IMR-90 (cell line): ENCODE data around the gene IQCK. TPM values are rescaled to one million over a fixed set of nuclear protein-coding genes. Genes with fewer than 3 reads are reported as not detected.

Experiments used
- ATAC-seq: fragments of 200-7000 bp; cut with Tn5 transposase; 2 replicates; pipeline ENCODE4 v1.9.1; 2020; ENCODE audit warnings: low read depth, mild to moderate bottlenecking, moderate library complexity
- BruUV-seq: library from RNA; stranded (reverse); fragments of 400-500 nt; replicated peaks from 2 replicates; lab custom pipeline; 2021; lab: Mats Ljungman, UMichigan
- CTCF ChIA-PET: fragments of 300-600 bp; formaldehyde crosslinking; extraction: SDS; loops from one replicate; lab custom pipeline; 2021; ENCODE audit warnings: antibody characterized with exemption; lab: Yijun Ruan, JAX
- POLR2A ChIA-PET: fragments of 300-600 bp; sonication (Branson Sonifier 250); formaldehyde crosslinking; loops from one replicate; lab custom pipeline; 2022; ENCODE audit warnings: antibody characterized with exemption; ENCODE audit not compliant: unreplicated experiment; lab: Charles Lee
- DNase-seq: peaks from one replicate; pipeline ENCODE4 v3.0.0; 2013
- H2AFZ ChIP-seq: replicated peaks from 2 replicates; pipeline ENCODE3; 2013; ENCODE audit warnings: low read length, mild to moderate bottlenecking; ENCODE audit not compliant: poor library complexity
- H2AK5ac ChIP-seq: 2 replicates; pipeline ENCODE4 v1.6.1; 2013; ENCODE audit warnings: low read depth, low read length, inconsistent platforms
- H2AK9ac ChIP-seq: replicated peaks from 2 replicates; pipeline ENCODE3; 2013; ENCODE audit warnings: mild to moderate bottlenecking, low read depth, low read length, moderate library complexity; ENCODE audit not compliant: poor library complexity
- H2BK120ac ChIP-seq: 2 replicates; pipeline ENCODE4 v1.6.1; 2013; ENCODE audit warnings: low read depth, low read length, inconsistent platforms
- H2BK15ac ChIP-seq: 3 replicates; pipeline ENCODE4 v1.6.1; 2013; ENCODE audit warnings: low read depth, low read length, inconsistent platforms
- H2BK20ac ChIP-seq: 2 replicates; pipeline ENCODE4 v1.6.1; 2013; ENCODE audit warnings: low read depth, mild to moderate bottlenecking, inconsistent platforms, low read length, moderate library complexity
- H2BK5ac ChIP-seq: 2 replicates; pipeline ENCODE4 v1.6.1; 2013; ENCODE audit warnings: mild to moderate bottlenecking, low read depth, low read length, inconsistent platforms; ENCODE audit not compliant: poor library complexity, severe bottlenecking
- H3K14ac ChIP-seq: replicated peaks from 2 replicates; pipeline ENCODE4 v1.6.1; 2013; ENCODE audit warnings: low read depth, low read length, inconsistent platforms
- H3K18ac ChIP-seq: 2 replicates; pipeline ENCODE4 v1.6.1; 2013; ENCODE audit warnings: low read depth, low read length, control low read depth
- H3K23ac ChIP-seq: 2 replicates; pipeline ENCODE4 v1.6.1; 2013; ENCODE audit warnings: low read depth, low read length, inconsistent platforms
- H3K27ac ChIP-seq: 2 replicates; pipeline ENCODE4 v1.5.1; 2013; ENCODE audit warnings: mild to moderate bottlenecking, control low read depth, low read length; ENCODE audit not compliant: insufficient read depth
- H3K27me3 ChIP-seq: 2 replicates; pipeline ENCODE4 v1.6.1; 2013; ENCODE audit warnings: low read length; ENCODE audit not compliant: control insufficient read depth, insufficient read depth
- H3K36me3 ChIP-seq: 2 replicates; pipeline ENCODE4 v1.6.1; 2013; ENCODE audit warnings: low read length, mixed read lengths; ENCODE audit not compliant: control insufficient read depth, insufficient read depth
- H3K4ac ChIP-seq: 2 replicates; pipeline ENCODE4 v1.6.1; 2013; ENCODE audit warnings: low read depth, low read length, inconsistent platforms
- H3K4me1 ChIP-seq: 2 replicates; pipeline ENCODE4 v1.6.1; 2013; ENCODE audit warnings: low read length, mixed read lengths; ENCODE audit not compliant: control insufficient read depth, insufficient read depth
- H3K4me2 ChIP-seq: 2 replicates; pipeline ENCODE4 v1.6.1; 2013; ENCODE audit warnings: low read depth, mild to moderate bottlenecking, control low read depth, low read length, moderate library complexity
- H3K4me3 ChIP-seq: 2 replicates; pipeline ENCODE4 v1.5.1; 2013; ENCODE audit warnings: low read depth, mild to moderate bottlenecking, control low read depth, low read length, moderate library complexity; ENCODE audit not compliant: insufficient read depth
- H3K56ac ChIP-seq: 2 replicates; pipeline ENCODE4 v1.6.1; 2013; ENCODE audit warnings: low read length, inconsistent platforms; ENCODE audit not compliant: insufficient read depth; ENCODE audit errors: extremely low read depth
- H3K79me1 ChIP-seq, 2 experiments: 2 replicates each; pipeline ENCODE4 v1.6.1; 2013; ENCODE audit warnings: low read length in 2 of 2, inconsistent platforms in 1 of 2, low read depth in 1 of 2
- H3K9ac ChIP-seq: 2 replicates; pipeline ENCODE4 v1.6.1; 2013; ENCODE audit warnings: low read depth, low read length, control low read depth
- H3K9me1 ChIP-seq: 2 replicates; pipeline ENCODE4 v1.6.1; 2013; ENCODE audit warnings: low read length, inconsistent platforms; ENCODE audit not compliant: insufficient read depth
- H3K9me3 ChIP-seq: 2 replicates; pipeline ENCODE4 v1.6.1; 2013; ENCODE audit warnings: low read length; ENCODE audit not compliant: control insufficient read depth, insufficient read depth
- H4K20me1 ChIP-seq: 2 replicates; pipeline ENCODE4 v1.6.1; 2013; ENCODE audit warnings: low read length, inconsistent platforms; ENCODE audit not compliant: insufficient read depth
- H4K5ac ChIP-seq: 2 replicates; pipeline ENCODE4 v1.6.1; 2013; ENCODE audit warnings: mild to moderate bottlenecking, low read depth, low read length, control low read depth
- H4K8ac ChIP-seq, 2 experiments: 2 replicates each; pipeline ENCODE4 v1.6.1; 2013; ENCODE audit warnings: low read depth in 2 of 2, low read length in 2 of 2, control low read depth in 1 of 2, inconsistent platforms in 1 of 2
- H4K91ac ChIP-seq: 2 replicates; pipeline ENCODE4 v1.6.1; 2013; ENCODE audit warnings: low read depth, low read length, inconsistent platforms; ENCODE audit not compliant: insufficient read depth
- BHLHE40 ChIP-seq: fragments of 150-350 bp; IDR thresholded peaks from 2 replicates; pipeline ENCODE4 v1.6.1; 2016; ENCODE audit warnings: mild to moderate bottlenecking, low read depth, low read length
- CEBPB ChIP-seq: IDR thresholded peaks from 2 replicates; pipeline ENCODE4 v1.6.1; 2012; ENCODE audit warnings: low read depth, low read length, improper control_type of control experiment
- CHD1 ChIP-seq: IDR thresholded peaks from 2 replicates; pipeline ENCODE4 v1.6.1; 2012; ENCODE audit warnings: low read depth, low read length, improper control_type of control experiment
- CTCF ChIP-seq: conservative IDR thresholded peaks from 2 replicates; pipeline ENCODE4 v1.5.1; 2012; ENCODE audit warnings: mild to moderate bottlenecking, low read depth, low read length, improper control_type of control experiment
- FOS ChIP-seq: fragments of 150-350 bp; IDR thresholded peaks from 2 replicates; pipeline ENCODE4 v1.6.1; 2016; ENCODE audit warnings: low read depth, low read length
- MAFK ChIP-seq: IDR thresholded peaks from 2 replicates; pipeline ENCODE4 v1.6.1; 2012; ENCODE audit warnings: low read depth, low read length, improper control_type of control experiment
- MAZ ChIP-seq: IDR thresholded peaks from 2 replicates; pipeline ENCODE4 v1.6.1; 2012; ENCODE audit warnings: low read depth, mild to moderate bottlenecking, low read length, improper control_type of control experiment, moderate library complexity, borderline replicate concordance
- MXI1 ChIP-seq: IDR thresholded peaks from 2 replicates; pipeline ENCODE4 v1.6.1; 2012; ENCODE audit warnings: low read depth, mild to moderate bottlenecking, low read length, moderate library complexity, borderline replicate concordance
- NFE2L2 ChIP-seq: fragments of 150-350 bp; IDR thresholded peaks from 2 replicates; pipeline ENCODE4 v1.6.1; 2016; ENCODE audit warnings: low read depth, mild to moderate bottlenecking, low read length
- POLR2A ChIP-seq: IDR thresholded peaks from 2 replicates; pipeline ENCODE4 v1.6.1; 2012; ENCODE audit warnings: mild to moderate bottlenecking, low read depth, low read length
- RAD21 ChIP-seq: IDR thresholded peaks from 2 replicates; pipeline ENCODE4 v1.6.1; 2012; ENCODE audit warnings: low read length, improper control_type of control experiment
- RCOR1 ChIP-seq: IDR thresholded peaks from 2 replicates; pipeline ENCODE4 v1.6.1; 2012; ENCODE audit warnings: mild to moderate bottlenecking, low read length, improper control_type of control experiment; ENCODE audit not compliant: insufficient replicate concordance
- RFX5 ChIP-seq: IDR thresholded peaks from 2 replicates; pipeline ENCODE4 v1.8.0; 2012; ENCODE audit warnings: low read depth, mild to moderate bottlenecking, low read length, moderate library complexity
- SMC3 ChIP-seq: fragments of 150-350 bp; IDR thresholded peaks from 2 replicates; pipeline ENCODE4 v1.6.1; 2016; ENCODE audit warnings: low read depth, mild to moderate bottlenecking, antibody characterized with exemption, low read length, moderate library complexity
- USF2 ChIP-seq: fragments of 150-350 bp; IDR thresholded peaks from 2 replicates; pipeline ENCODE4 v1.6.1; 2017; ENCODE audit warnings: mild to moderate bottlenecking, antibody characterized with exemption, low read length, low read depth
- WGBS, 2 experiments: methylation state at CpG; one replicate each; pipeline versions ENCODE4 v1.1.5 to v1.1.7; 2013; ENCODE audit warnings: missing lambda C conversion rate in 2 of 2; ENCODE audit not compliant: insufficient read length in 1 of 2; ENCODE audit errors: extremely low coverage in 2 of 2; 5-methylcytosine and 5-hydroxymethylcytosine counted together
- dilution Hi-C: fragments of 300-500 bp; cut with HindIII; formaldehyde crosslinking; loops from one replicate; pipeline ENCODE4 v1.14.3; 2018; ENCODE audit warnings: low sequenced_read_pairs; ENCODE audit not compliant: unreplicated experiment
- in situ Hi-C: fragments of 300-500 bp; cut with MboI; formaldehyde crosslinking; loops from 3 replicates; pipeline ENCODE4 v1.14.3; 2019; ENCODE audit warnings: low sequenced_read_pairs, inconsistent platforms, mixed read lengths
- intact Hi-C: fragments of 100-400 bp; cut with micrococcal nuclease; formaldehyde crosslinking; loops from 2 replicates; pipeline ENCODE4 v1.10.0; 2022
- polyA plus RNA-seq, 3 experiments: library from polyadenylated mRNA; depleted of rRNA; stranded (reverse); fragments of >200 nt; gene quantifications; 2 replicates each; pipeline ENCODE4 v1.2.3, GENCODE V29; 2012; ENCODE audit warnings: low replicate concordance in 1 of 3
- total RNA-seq: library from RNA; depleted of rRNA; stranded (reverse); fragments of >200 nt; gene quantifications from 2 replicates; pipeline ENCODE4 v1.2.3, GENCODE V29; 2012
- TF ChIP-seq, protein P1 (sequence below): fragments of 150-350 bp; IDR thresholded peaks from 2 replicates; pipeline ENCODE4 v1.6.1; 2016; ENCODE audit warnings: low read depth, mild to moderate bottlenecking, low read length, moderate library complexity, borderline replicate concordance

The IQCK gene
- total and polyA plus RNA-seq, 2 of the 4 experiments (the other 2 are of a cell fraction), result 4.1 to 5.4 TPM

DNA sequence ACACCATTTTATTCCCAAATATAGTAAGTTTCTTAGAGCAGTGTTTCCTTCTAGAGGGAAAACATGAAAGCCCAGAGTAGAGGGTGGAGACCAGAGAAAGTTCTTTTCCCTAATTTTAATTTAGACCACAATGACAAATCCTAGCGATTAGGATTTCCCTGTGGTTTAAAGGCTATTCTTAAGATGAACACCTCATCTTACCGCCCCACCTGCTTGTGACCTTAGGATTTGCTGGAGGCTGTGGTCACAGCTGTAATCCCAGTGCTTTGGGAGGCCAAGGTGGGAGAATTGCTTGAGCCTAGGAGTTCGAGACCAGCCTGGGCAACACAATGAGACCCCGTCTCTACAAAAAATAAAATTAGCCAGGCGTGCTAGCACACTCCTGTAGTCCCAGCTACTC lies 115.5 kb downstream of the IQCK start:
- no peak overlapping the region for H3K4me2 ChIP-seq
- H4K91ac ChIP-seq, result no peak overlapping the region
- in situ Hi-C loops (no loop called here), intact Hi-C loops (no loop called here), dilution Hi-C loops (no loop called here)
- no peaks in the 10 kb centered on the region for H4K20me1 ChIP-seq
- H4K5ac ChIP-seq, result no peak overlapping the region
- no peak overlapping the region for H2BK5ac ChIP-seq
- TF ChIP-seq RAD21 (no peak), USF2 (no peak), MAZ (no peak), CHD1 (no peak), FOS (no peak), CTCF (no peak), POLR2A (no peak), RCOR1 (no peak), MAFK (no peak), SMC3 (no peak), BHLHE40 (no peak), NFE2L2 (no peak), CEBPB (no peak), MXI1 (no peak), RFX5 (no peak)
- TF ChIP-seq, protein P1, sequence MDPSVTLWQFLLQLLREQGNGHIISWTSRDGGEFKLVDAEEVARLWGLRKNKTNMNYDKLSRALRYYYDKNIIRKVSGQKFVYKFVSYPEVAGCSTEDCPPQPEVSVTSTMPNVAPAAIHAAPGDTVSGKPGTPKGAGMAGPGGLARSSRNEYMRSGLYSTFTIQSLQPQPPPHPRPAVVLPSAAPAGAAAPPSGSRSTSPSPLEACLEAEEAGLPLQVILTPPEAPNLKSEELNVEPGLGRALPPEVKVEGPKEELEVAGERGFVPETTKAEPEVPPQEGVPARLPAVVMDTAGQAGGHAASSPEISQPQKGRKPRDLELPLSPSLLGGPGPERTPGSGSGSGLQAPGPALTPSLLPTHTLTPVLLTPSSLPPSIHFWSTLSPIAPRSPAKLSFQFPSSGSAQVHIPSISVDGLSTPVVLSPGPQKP, result no peak
- BruUV-seq, result no TSS peak
- H3K4ac ChIP-seq, result no peak overlapping the region
- H3K9ac ChIP-seq, result no peak overlapping the region
- H3K14ac ChIP-seq, result no peak overlapping the region
- no peak overlapping the region for H3K4me3 ChIP-seq
- H3K23ac ChIP-seq, result no peak overlapping the region
- ChIA-PET POLR2A (no interaction called here), CTCF (interaction anchor here (0.6 kb wide), 1 partner anchor 112 kb away, joined by 7 read pairs; no protein-coding TSS in a partner anchor)
- H4K8ac ChIP-seq, result no peak overlapping the region
- H3K9me3 ChIP-seq, result no peaks in the 10 kb centered on the region
- DNase-seq, result no peak
- H3K9me1 ChIP-seq, result peaks cover 5% of the 10 kb centered on the region; the same call in 1 of the 2 replicates
- no peak overlapping the region for H2AFZ ChIP-seq
- no CpG with 5 or more reads among the region's 5 CpGs for WGBS, 2 experiments
- ATAC-seq, result no peak
- no peaks in the 10 kb centered on the region for H3K36me3 ChIP-seq
- no peaks in the 10 kb centered on the region for H3K79me1 ChIP-seq
- H2AK5ac ChIP-seq, result no peak overlapping the region
- no peak overlapping the region for H3K56ac ChIP-seq
- no peak overlapping the region for H2BK120ac ChIP-seq
- H3K4me1 ChIP-seq, result peaks cover 4% of the 10 kb centered on the region
- no peak overlapping the region for H2BK20ac ChIP-seq
- H3K27me3 ChIP-seq, result no peaks in the 10 kb centered on the region
- H3K27ac ChIP-seq, result no peak overlapping the region
- no peak overlapping the region for H2AK9ac ChIP-seq
- no peak overlapping the region for H2BK15ac ChIP-seq
- no peak overlapping the region for H3K18ac ChIP-seq
